Hematopoietic multipotent progenitor cell treated with erythropoietin and hydrocortisone succinate and interleukin-3 and kit ligand, for 4 days (in vitro differentiated cells): ENCODE measurements around the gene CST3.
A peak's percentile ranks its signal among the peaks of the same experiment; 100 is the strongest.
"Not testable (repeated sequence)": the region's sequence is repeated elsewhere in the genome, so short reads cannot be mapped to it uniquely, and the experiment has no call there.

Experiments
- DNase-seq: peaks from one replicate; pipeline ENCODE4 v3.0.0-alpha.2; 2015

CST3 gene

DNA sequence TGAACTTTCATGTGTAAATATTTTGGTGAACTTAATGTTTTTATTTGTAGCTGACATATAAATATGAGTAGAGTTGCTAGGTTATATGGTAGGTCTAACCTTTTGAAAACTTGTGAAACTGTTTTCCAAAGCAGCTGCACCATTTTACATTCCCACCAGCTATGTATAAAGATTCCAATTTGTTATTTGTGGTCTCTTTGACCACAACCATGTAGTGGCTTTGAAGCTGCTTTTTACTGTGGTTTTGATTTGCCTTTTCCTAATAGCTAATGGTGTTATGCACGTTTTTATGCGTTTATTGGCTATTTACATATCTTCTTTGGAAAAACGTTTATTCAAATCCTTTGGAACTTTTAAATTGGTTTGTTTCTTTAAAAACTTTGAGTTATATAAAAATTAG lies 10.3 kb downstream of the CST3 start:
- no peak for DNase-seq

DNA sequence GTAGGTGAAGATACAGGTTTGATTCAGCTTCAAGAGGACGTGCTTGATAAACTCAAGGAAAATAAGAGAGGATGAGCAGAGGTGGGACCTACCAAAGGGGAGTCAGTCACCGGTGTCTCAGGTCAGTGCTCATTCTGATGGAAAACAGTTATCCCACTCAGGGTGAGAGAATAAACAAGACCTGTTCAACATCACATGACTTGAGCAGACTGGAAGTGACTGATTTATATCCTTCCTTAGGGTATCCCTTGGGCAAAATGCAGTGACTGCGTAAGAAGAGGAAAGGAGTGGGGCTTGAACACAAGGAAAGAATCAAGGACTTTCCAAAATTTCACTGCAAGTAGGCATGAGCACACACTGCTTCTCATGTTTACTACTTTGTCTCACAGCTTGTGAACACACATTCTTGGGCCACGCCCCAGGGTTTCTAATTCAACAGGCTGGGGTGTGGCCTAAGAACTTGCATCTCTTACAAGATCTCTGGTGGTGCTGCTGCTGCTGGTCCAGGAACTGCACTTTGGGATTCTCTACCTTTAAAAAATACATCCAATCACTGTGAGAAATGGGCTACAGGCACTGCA lies 11.6 kb downstream of the CST3 start:
- peak; percentile 67 for DNase-seq

DNA sequence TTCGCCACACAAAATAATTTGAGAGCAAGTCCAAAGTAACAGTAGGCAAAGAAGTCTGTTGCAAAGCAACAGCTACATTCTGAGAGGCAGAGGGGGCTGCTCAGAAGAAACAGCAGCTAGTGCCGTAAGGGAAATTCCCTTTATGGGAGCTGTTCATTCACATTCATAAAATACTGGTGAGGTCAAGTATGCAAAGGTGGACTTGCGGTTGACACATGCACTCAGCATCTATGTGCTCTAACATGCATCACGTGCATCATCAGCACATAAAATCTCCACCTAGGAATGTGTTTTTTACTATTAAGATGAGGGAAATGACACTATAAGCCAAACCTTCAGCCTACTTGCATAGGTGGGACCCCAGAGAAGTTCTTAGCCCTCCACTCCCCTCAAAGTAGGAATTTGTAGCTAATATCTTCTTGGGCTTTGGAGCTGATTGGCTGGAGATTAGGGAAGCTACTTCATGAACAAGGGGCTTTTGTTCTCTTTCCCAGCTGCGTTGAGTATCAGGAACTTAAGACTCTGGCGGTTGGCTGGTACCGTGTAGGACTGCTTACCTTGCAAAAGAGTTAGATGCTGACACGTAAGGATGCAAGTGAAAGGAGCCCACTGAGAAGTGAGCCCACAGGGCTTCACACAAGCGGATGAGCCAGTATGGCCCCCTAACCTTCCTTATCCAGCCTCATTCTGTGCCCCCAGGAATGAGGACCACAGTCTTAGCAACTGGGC lies 12.4 kb downstream of the CST3 start:
- DNase-seq: no peak

DNA sequence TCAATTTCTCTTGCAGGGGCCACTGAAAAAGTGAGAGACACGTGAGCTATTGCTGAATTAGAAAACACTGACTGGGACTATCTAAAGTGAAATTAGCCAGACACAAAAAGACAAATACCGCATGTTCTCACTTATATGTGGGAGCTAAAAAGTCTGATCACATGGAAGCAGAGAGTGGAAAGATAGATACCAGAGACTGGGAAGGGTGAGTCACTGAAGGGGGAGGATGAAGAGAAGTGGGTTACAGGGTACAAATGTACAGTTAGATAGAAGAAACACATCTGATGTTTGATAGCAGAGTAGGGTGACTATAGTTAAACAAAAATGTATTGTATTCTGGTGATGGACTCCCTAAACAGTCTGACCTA lies 13.4 kb downstream of the CST3 start:
- peak; percentile 29 for DNase-seq

- no peak for DNase-seq
These were observed 14.0 kb downstream of the CST3 start for GRCh38 chr20:23623666-23624323.

DNA sequence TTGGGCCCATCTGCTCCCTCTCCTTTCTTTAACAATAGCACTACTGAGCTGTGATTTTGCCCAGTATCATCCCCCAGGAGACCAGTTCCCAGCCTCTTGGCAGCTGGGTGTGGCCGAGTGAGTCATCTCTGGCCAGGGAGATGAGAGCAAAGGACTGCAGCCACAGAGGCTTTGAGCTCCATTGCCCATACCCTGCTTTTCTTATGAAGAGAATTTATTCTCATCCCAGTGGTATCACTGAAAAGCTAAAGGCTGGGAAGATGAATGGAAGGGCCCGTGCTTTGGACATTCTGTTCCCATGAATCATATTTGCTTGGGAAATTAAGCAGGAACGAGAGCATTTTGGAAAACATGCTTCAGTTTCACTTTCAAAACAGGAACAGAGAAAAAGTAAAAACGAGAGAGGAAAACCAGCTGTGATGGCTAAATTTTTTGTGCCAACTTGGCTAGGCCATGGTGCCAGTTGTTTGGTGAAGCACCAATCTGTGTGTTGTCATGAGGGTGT lies 14.9 kb downstream of the CST3 start:
- DNase-seq: peak; percentile 62

- DNase-seq: not testable (repeated sequence)
These were observed 15.4 kb downstream of the CST3 start for GRCh38 chr20:23622401-23622800.

- DNase-seq: not testable (repeated sequence)
These were observed 16.9 kb downstream of the CST3 start for GRCh38 chr20:23620670-23621386.

- no peak for DNase-seq
These were observed 23.6 kb downstream of the CST3 start for GRCh38 chr20:23614163-23614562.

- no peak for DNase-seq
These were observed 24.1 kb downstream of the CST3 start for GRCh38 chr20:23613676-23614075.

DNA sequence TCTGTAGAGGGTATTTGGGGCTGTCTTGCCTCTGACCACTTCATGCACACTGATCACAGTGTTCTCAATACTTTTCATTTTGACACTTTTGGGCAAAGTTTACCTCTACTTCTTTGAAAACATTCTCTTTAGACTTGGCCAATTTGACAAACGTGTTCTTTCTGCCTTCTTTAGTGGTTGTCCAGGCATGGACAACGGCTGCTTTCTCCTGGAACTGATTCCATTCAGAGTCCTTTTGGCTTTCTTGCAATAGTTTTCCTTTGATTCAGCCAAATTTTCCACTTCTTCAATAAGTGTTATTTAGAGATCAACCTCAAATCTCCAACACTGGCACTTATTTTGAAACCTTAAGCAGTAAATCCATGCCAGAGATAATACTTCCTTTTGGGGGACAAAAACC lies 25.4 kb downstream of the CST3 start:
- no peak for DNase-seq

- DNase-seq: no peak
These were observed 28.2 kb downstream of the CST3 start for GRCh38 chr20:23609486-23610109.

DNA sequence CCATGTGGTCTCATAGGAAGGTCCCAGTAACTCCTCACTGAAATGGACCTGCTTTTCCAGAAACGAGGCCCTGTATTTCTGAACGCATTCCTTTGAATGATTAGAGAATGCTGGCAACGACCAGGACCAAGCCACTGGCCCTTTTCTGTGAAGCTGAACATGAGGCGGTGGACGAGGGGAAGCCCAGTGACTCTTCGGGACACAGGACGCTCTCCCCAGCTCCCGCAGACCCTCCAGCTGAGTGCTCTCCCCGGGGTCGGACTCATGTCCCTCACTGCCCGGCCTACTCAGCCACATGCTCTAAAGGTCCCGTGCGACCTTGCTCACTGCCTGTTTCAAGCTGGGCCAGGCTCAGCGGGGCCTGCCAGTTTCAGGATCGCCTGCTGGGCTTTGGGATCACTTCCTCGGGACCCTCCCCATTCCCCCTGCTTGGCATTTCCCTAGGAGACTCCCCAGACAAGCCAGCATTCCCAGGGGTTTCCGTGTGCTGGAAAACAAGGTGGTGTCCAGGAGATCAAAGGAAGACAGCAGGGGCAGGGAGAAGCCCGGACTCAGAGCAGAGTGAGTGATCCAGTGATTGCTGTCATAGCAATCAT lies 29.4 kb downstream of the CST3 start:
- DNase-seq: no peak

DNA sequence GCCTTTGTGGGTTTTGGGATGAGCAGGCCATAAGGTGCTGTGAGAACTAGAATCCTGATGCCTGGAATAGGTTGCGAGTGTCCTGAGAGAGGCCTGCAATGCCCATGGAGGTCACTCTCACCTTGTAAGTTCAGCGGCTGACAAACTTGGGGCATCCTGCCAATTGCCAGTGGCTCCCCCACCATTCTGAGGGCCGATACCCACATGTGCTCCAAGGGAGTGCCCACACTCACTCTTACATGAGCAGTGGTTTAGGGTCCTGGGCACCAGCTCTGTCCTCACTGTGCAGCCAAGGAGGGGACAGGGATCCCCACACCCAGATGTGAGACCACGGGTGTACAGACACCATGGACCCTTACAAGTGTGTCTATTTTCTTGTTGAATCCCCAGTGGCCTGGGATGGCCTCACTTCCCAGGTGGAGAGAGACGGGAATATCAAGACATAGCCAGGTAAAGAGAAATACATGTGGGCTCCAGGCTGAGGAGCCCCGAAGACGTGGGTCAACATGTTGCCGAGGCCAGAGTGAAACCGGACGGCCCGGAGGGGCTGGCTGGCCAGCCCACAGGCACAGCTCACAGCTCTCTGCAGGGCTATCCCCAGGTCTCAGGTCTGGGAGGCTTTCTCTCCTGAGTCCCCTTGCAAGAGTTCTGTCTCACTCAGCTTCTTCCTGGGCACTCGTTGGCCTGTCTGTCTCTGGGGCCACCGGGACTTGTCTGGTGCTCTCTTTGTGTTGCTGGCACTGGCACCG lies 30.1 kb downstream of the CST3 start:
- DNase-seq: no peak

GRCh38 chr20:23606652-23607049 lies 31.1 kb downstream of the CST3 start:
- DNase-seq: peak; percentile 87

DNA sequence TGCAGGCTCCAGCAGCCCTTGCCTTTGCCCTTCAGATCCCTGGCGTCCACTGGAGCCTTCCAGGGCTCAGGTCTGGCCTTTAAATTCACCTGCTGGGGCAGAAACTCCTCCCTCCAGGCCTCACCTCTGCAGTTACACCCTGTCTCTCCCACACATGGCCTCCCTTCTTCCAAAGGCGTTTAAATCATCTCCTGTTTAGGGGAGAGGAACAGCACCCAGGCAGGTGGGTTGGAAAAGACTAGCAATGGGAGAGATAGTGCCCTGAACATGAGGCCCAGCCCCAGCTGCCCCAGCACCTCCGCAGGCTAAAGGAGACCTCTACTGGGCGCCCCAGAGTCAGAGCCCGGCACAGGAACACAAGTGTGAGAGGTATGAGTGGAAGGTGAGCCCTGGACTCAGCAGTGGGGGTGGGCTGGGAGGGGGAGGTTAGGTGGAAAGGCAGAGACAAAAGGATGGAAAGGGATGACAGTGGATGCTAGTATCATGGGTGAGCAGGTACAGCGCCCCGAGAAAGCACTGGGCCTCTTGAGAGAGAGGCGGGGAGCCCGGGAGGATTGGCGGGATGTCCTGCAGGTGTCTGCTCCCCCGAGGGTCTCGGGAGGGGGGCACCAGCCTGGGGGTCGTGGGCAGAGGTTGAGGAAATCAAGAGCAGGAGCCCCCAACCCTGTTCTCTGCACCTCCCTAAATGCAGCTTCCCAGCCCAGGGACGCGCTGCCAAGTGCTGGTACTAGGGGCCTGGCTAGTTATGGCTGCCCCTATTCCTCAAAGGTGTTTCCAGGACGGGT lies 31.7 kb downstream of the CST3 start, which contains the start of gene CST9:
TSS of gene CST9 (minus strand) at position 51 of the 785 bp plus-strand sequence. CDS start 53 bp downstream, outside the sequence.
- no peak for DNase-seq

DNA sequence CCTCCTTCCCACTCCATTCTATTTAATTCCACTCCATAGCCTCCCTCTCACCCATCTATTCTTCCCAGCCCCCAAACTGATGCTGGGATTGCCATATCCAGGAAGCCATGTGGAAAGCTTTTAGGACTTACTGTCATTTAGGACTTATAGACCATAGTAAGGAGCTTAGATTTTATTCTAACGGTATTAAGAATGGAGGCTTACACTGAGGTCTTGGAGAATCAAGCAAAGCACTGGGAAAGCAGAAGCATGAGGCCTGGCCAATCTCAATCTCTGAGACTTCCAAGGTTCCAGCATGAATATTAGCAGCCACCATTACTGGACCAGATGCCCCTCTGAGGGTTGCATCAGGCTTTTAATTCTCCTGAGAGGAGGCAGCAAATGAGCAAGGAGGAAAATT lies 33.4 kb downstream of the CST3 start:
- no peak for DNase-seq

- DNase-seq: no peak
These were observed 34.4 kb downstream of the CST3 start for GRCh38 chr20:23603321-23603720.

DNA sequence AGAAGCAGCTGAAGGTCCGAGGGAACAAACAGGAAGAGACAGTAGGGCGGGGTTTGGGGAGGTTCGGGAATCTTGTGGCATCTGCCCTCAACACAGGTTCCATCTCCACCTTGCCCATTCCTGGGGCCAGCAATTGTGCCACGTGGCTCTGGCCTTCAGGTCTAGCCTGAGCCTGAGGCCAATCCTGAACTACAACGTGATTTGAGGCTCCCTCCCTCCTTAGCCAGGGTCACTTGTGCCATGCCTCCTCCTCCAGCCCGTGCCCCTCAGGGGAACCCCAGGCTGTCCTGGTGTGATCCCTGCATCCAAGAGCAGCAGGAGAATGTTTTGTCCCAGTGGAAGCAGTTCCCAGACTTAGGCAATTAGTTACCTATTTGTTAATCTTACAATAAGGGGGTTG lies 35.1 kb downstream of the CST3 start:
- DNase-seq: no peak

- DNase-seq: peak; percentile 74
These were observed 35.5 kb downstream of the CST3 start for GRCh38 chr20:23602241-23602640.

DNA sequence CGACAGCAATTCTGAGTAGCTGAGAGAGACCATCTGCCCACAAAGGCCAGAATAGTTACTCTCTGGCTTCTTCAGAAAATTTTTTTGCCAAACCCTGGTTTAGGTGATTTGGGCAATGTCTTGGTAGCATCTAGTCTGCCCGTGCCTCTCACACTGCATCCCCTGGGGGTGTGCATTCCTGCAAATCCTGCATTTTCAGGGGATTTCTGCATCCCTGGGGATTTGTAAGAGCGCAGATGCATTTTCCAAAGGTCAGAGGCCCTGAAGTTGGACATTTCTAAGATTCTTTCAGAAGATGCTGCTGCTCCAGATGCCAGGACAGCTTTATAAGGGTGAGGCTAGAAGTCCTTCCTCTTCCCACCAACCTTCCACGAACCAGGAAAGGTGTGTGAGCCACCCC lies 36.0 kb downstream of the CST3 start:
- no peak for DNase-seq
